Mucosa of descending colon (tissue), 3 donors: ENCODE results near the gene ARSB. TPM values are rescaled to one million over a fixed set of nuclear protein-coding genes. Genes with fewer than 3 reads are reported as not detected.
"Not testable (repeated sequence)": the region's sequence is repeated elsewhere in the genome, so short reads cannot be mapped to it uniquely, and the experiment has no call there.

Source experiments
- ATAC-seq: fragments of 200-7000 bp; cut with Tn5 transposase; one replicate; pipeline ENCODE4 v1.9.1; 2020; ENCODE audit warnings: mild to moderate bottlenecking, moderate library complexity
- DNase-seq, 3 donors: peaks; one replicate each; pipeline ENCODE4 v3.0.0-alpha.2; 2020
- H3K36me3 ChIP-seq: fragments of 200-600 bp; one replicate; pipeline ENCODE4 v1.8.0; 2021; ENCODE audit warnings: low read depth, mild to moderate bottlenecking
- H3K4me1 ChIP-seq: fragments of 200-600 bp; one replicate; pipeline ENCODE4 v1.8.0; 2021; ENCODE audit warnings: low read depth, mild to moderate bottlenecking
- H3K4me3 ChIP-seq: fragments of 200-600 bp; one replicate; pipeline ENCODE4 v1.8.0; 2021; ENCODE audit warnings: mild to moderate bottlenecking
- H3K9me3 ChIP-seq: fragments of 200-600 bp; one replicate; pipeline ENCODE4 v1.8.0; 2021; ENCODE audit warnings: mild to moderate bottlenecking
- CTCF ChIP-seq: fragments of 200-600 bp; IDR thresholded peaks from one replicate; pipeline ENCODE4 v1.8.0; 2022; ENCODE audit warnings: antibody characterized with exemption, mild to moderate bottlenecking
- intact Hi-C, 2 donors: fragments of 100-400 bp; cut with DNase I in 1 of 2; cut with micrococcal nuclease in 1 of 2; formaldehyde crosslinking; loops; one replicate each; pipeline versions ENCODE4 v1.11.0 to v1.11.1; 2022; cut with DNase I, micrococcal nuclease
- total RNA-seq, 3 donors: library from RNA; stranded (reverse); fragmentation: NEBNext Ultra II Directional in 2 of 3; extraction: Animal tissue kit (Norgen Biotek cat#: 25700) in 2 of 3; gene quantifications; one replicate each; pipeline versions ENCODE4 v1.2.1 to v1.2.4, GENCODE V29; 2021 to 2023
- donor health status: DM: no; HTN: no; CAD: no; lungs with moderate emphysema.
- donor health status: DM: no; HTN: no; CAD: no.
- donor health status: DM: no; HTN: yes; CAD: no.

Gene ARSB
- total RNA-seq, 3 donors from 2014 or later: 8.1 to 14.4 (median 14.1) TPM

GRCh38 chr5:78919796-78920195 lies 65.3 kb downstream of the ARSB start:
- DNase-seq (no peak), ATAC-seq (no peak)
- no peaks in the 10 kb centered on the region for H3K4me1 ChIP-seq
- H3K36me3 ChIP-seq: no peaks in the 10 kb centered on the region
- no peak for TF ChIP-seq CTCF
- H3K4me3 ChIP-seq: no peak overlapping the region
- no peaks in the 10 kb centered on the region for H3K9me3 ChIP-seq
- intact Hi-C loops: no loop called here

- no peak for TF ChIP-seq CTCF
- DNase-seq: no peak
- intact Hi-C loops: no loop called here
Observed at GRCh38 chr5:78916044-78916443, 69.1 kb downstream of the ARSB start.

GRCh38 chr5:78915170-78915569 lies 69.9 kb downstream of the ARSB start:
- no peak overlapping the region for H3K4me3 ChIP-seq
- no peak for TF ChIP-seq CTCF
- intact Hi-C loops: no loop called here
- ATAC-seq (no peak), DNase-seq (no peak)
- H3K9me3 ChIP-seq: no peaks in the 10 kb centered on the region
- H3K36me3 ChIP-seq: no peaks in the 10 kb centered on the region
- H3K4me1 ChIP-seq: no peaks in the 10 kb centered on the region

More at GRCh38 chr5:78916044-78916443, 69.1 kb downstream of the ARSB start:
- Histone ChIP-seq H3K36me3 (no peaks in the 10 kb centered on the region), H3K4me3 (no peak overlapping the region), H3K9me3 (no peaks in the 10 kb centered on the region), H3K4me1 (no peaks in the 10 kb centered on the region)
- ATAC-seq: no peak

- TF ChIP-seq CTCF: no peak
- ATAC-seq: no peak
- no peak for DNase-seq
- no peaks in the 10 kb centered on the region for H3K9me3 ChIP-seq
- intact Hi-C loops: no loop called here
- H3K4me1 ChIP-seq: peaks cover 6% of the 10 kb centered on the region
- no peaks in the 10 kb centered on the region for H3K36me3 ChIP-seq
- no peak overlapping the region for H3K4me3 ChIP-seq
Observed at GRCh38 chr5:78912811-78913210, 72.3 kb downstream of the ARSB start.

GRCh38 chr5:78912085-78912771 lies 72.9 kb downstream of the ARSB start:
- Histone ChIP-seq H3K4me3 (no peak overlapping the region), H3K9me3 (no peaks in the 10 kb centered on the region), H3K36me3 (no peaks in the 10 kb centered on the region), H3K4me1 (peaks cover 6% of the 10 kb centered on the region)
- no peak for TF ChIP-seq CTCF
- no peak for ATAC-seq
- DNase-seq: no peak
- intact Hi-C loops: no loop called here

- not testable (repeated sequence) for H3K4me1 ChIP-seq, H3K4me3 ChIP-seq
- intact Hi-C loops: loop anchor here in 1 of 2 donors (10.0 kb wide), 2 partner anchors 55 to 365 kb away; no protein-coding TSS in a partner anchor
Observed at GRCh38 chr5:78909224-78909983, 75.7 kb downstream of the ARSB start.

More at GRCh38 chr5:78909224-78909983, 75.7 kb downstream of the ARSB start:
- DNase-seq, H3K36me3 ChIP-seq, H3K9me3 ChIP-seq, ATAC-seq: not testable (repeated sequence)
